GM19397 (cell line): ENCODE data around the gene MED15.

Source experiments
- ATAC-seq: cut with Tn5 transposase; IDR thresholded peaks from one replicate; pipeline ENCODE4 v1.9.1; 2021; ENCODE audit warnings: mild to moderate bottlenecking, moderate library complexity; ENCODE audit not compliant: unreplicated experiment

MED15 gene

DNA sequence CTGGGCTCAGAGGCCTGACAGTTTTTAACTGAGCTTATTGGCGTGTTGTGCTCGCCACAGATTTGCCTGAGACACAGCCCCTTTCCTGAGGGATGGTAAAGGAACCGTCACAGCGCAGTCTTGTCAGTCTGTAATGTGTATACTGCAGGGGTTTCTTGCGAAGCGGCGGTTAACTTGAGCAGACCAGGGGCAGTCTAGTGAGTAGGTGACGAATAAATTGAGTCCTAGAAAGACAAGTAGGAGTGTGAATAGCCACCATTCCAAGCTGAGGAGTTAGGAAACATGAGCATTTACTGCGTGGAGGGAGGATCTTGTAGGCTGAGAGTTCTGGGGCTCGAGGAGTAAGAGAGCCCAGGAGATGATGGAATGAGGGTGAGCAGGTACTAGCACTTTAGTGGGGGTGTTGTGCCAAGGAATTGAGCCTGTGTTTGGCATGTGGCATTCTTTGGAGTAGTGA lies 1.4 kb downstream of the MED15 start:
- no peak for ATAC-seq

GRCh38 chr22:20509344-20510047 lies 2.1 kb downstream of the MED15 start:
- no peak for ATAC-seq

GRCh38 chr22:20510811-20511577 lies 3.6 kb downstream of the MED15 start:
- no peak for ATAC-seq

DNA sequence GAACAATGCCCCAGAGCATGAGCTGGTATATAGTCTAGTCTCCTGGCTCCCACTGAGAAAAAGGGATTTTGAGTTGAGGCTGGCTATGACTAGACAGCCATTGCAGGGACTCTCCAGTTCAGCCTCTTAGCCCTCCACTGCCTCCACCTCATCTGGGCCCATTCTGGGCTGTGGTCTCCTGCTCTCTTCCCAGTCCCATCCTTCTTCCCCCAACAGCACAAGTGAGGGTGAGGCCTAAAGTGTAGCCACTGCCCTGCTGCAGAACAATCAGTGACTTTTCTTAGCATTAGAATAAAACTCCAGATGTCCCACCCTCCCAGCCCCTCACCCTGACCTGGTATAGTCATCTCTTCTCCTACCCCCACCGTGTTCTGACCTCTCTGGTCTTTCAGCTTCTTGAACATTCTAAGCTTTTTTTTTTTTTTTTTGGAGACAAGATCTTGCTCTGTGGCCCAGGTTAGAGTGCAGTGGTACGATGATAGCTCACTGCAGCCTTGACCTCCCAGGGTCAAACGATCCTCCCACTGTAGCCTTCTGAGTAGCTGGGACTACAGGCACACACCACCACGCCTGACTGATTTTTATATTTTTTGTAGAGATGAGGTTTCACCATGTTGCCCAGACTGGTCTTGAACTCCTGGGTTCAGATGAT lies 4.3 kb downstream of the MED15 start:
- no peak for ATAC-seq

GRCh38 chr22:20514658-20515406 lies 7.4 kb downstream of the MED15 start:
- ATAC-seq, result no peak

- no peak for ATAC-seq
Measured at GRCh38 chr22:20516399-20516798, 9.0 kb downstream of the MED15 start.

- ATAC-seq, result no peak
Measured at GRCh38 chr22:20517422-20517821, 10.0 kb downstream of the MED15 start.

DNA sequence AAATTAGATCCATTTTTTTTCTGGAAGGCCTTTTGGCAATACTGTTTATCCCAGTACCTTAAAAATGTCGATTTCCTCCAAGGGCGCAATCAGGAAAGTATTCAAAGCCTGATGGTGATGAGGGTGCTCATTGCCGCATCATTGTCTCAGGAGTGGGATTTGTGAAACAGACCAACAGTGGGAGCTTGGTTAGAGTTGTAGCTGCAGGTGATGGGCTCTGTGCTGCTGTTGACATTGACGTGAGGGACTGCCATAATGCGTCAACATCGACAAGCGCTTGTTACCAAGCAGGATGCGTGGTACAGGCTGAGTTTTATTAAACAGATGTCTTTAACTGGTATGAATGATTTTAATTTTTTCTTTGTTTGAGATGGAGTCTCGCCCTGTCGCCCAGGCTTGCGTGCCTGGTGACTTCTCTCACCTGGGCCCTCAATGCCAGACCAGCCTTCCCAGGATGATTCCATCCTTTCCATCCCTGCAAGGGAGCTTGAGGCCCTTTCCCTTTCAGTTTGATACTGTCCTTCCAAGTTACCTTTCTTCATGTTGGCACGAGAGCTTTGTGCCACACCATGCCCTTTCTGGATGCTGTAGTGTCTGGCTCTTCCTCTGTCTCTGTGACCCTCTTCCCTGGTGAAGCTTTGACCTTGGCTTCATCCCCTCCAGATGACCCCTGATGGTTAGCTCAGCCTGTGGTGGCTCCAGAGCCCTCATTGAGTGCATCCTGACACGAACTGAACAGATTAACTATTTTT lies 10.6 kb downstream of the MED15 start:
- no peak for ATAC-seq

DNA sequence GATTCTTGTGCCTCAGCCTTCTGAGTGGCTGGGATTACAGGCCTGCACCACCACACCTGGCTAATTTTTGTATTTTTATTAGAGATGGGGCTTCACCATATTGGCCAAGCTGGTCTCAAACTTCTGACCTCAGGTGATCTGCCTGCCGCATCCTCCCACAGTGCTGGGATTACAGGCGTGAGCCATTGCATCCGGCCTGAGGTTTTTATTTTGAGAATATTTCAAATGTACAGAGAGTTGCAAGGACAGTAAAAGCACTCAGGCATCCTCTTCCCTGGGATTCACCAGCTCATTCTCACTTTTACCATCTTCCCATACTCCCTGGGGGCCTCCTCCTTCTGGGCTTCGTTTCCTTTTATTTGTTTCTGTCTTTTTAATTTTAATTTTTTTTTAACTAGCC lies 12.1 kb downstream of the MED15 start:
- no peak for ATAC-seq

DNA sequence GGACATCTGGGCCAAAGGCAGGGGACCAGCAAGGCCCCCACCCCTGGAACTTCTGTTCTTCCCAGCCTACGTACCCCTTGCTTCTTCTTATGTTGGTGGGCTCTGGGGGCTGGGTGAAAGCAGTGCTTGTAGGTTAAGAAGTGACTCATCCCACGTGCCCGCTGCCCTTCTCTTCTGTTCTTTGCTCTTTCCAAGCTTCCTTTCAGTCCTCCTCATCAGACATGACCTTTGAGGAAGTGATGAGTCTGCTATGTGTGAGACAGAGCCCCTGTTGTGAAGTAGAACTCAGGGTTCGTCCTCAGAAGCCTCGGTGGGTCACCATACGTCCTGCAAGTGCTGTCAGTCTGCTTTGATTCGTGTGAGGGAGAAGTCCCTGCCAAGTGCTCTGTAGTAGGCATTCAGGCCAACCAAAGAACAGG lies 12.7 kb downstream of the MED15 start:
- ATAC-seq, result no peak

- no peak for ATAC-seq
Measured at GRCh38 chr22:20522134-20523004, 15.0 kb downstream of the MED15 start.

- ATAC-seq, result no peak
Measured at GRCh38 chr22:20523086-20523983, 15.9 kb downstream of the MED15 start.

DNA sequence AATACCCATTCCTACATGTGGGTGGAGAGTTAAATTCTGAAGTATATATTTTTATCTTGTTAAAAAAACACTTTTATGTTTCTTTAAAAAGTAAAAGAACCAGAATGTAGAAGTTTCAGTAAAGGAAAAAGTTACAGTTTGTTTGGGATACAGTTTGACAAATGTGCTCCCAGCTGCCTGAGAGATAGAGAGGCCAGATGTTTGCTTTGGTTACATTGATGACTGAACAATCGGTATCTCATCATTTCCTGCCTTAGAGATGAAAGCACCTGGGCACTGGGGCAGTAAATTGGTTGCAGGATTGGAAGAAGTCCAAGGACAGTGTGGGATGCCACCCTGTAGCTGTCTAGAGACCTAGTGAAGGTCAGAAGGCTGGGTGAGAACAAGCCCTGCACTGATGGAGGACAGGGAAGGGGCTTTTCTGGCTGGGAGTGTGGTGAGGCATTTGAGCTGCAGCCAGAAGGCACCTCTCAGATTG lies 16.6 kb downstream of the MED15 start:
- no peak for ATAC-seq

GRCh38 chr22:20525048-20525447 lies 17.6 kb downstream of the MED15 start:
- ATAC-seq, result no peak

DNA sequence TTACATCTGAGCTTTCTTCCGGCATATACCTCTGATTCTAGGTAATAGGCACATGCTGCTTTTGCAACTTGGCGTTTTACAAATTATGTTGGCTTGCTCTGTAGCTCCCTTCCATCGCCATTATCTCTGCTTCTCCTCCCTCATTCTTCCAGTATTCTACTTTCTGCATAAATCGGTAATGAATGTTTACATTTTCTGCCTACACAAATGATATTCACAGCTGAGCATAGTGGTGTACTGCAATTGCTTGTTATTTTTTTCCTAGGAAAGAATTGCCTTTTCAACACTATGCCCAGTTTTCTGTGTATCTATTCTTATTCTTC lies 18.9 kb downstream of the MED15 start:
- ATAC-seq, result no peak

DNA sequence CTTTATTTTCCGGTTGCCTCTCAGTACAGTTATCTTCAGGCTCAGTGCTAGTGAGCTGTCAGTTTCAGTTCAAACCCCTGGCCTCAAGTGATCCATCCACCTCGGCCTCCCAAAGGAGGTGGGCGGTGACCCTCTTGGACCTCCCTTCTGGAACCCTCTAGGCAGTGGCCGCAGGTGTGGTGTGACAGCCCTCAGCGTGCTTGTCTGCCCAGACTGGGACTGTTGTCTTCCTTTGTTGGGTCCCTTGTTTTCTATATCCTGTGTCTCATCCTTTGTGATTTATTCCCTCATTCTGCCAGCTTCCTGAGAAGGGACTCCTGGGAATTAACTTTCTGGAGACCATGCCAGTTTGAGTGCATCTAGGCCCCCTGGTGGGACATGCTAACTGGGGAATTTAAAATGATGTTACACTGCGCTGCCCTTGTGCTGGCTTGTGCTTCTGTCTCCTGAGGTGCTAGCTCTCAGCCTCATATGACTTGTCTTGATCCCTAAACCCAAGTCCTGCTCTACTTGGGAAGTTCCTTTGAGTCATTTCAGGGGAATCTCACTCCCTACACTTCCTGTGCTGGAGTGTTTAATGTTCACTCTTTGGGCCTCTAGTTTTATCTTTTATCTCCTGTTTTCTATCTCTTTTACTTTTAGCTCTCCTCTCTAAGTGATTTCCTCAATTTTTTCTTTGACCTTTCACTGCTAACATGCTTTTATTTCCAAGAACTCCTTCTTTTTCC lies 19.4 kb downstream of the MED15 start:
- ATAC-seq, result no peak

- ATAC-seq, result no peak
Measured at GRCh38 chr22:20528405-20528978, 21.1 kb downstream of the MED15 start.
